NCI-H524 treated with DMSO at 0.1 percent for 48 hours (cell line): ENCODE data around the gene HLA-DRB5.
"Not testable (repeated sequence)": the region's sequence is repeated elsewhere in the genome, so short reads cannot be mapped to it uniquely, and the experiment has no call there.

Experiments used
- DNase-seq: peaks from one replicate; lab custom pipeline; 2025; lab: John Stamatoyannopoulos, UW

The HLA-DRB5 gene

GRCh38 chr6:32529697-32530430 lies at the start of gene HLA-DRB5:
Gene HLA-DRB5 (minus strand): TSS chr6:32530287. CDS start chr6:32530224, 63 bp downstream.
- DNase-seq, result no peak

- DNase-seq, result no peak
Measured at GRCh38 chr6:32578962-32579361, 48.9 kb upstream of the HLA-DRB5 start.

- not testable (repeated sequence) for DNase-seq
Measured at GRCh38 chr6:32577493-32577892, 47.4 kb upstream of the HLA-DRB5 start.

- no peak for DNase-seq
Measured at GRCh38 chr6:32576250-32576649, 46.2 kb upstream of the HLA-DRB5 start.

- DNase-seq, result no peak
Measured at GRCh38 chr6:32570363-32570905, 40.3 kb upstream of the HLA-DRB5 start.

GRCh38 chr6:32568561-32568960 lies 38.5 kb upstream of the HLA-DRB5 start:
- DNase-seq, result no peak

GRCh38 chr6:32566957-32567356 lies 36.9 kb upstream of the HLA-DRB5 start:
- DNase-seq, result no peak

- DNase-seq, result no peak
Measured at GRCh38 chr6:32565511-32565910, 35.4 kb upstream of the HLA-DRB5 start.

- DNase-seq, result no peak
Measured at GRCh38 chr6:32562940-32563339, 32.9 kb upstream of the HLA-DRB5 start.

- no peak for DNase-seq
Measured at GRCh38 chr6:32559747-32560146, 29.7 kb upstream of the HLA-DRB5 start.

- no peak for DNase-seq
Measured at GRCh38 chr6:32558426-32559057, 28.5 kb upstream of the HLA-DRB5 start.

GRCh38 chr6:32554116-32554965 lies 24.3 kb upstream of the HLA-DRB5 start:
- no peak for DNase-seq

- no peak for DNase-seq
Measured at GRCh38 chr6:32553037-32553742, 23.1 kb upstream of the HLA-DRB5 start.

- DNase-seq, result no peak
Measured at GRCh38 chr6:32551410-32551809, 21.3 kb upstream of the HLA-DRB5 start.

- no peak for DNase-seq
Measured at GRCh38 chr6:32539839-32540238, 9.8 kb upstream of the HLA-DRB5 start.

GRCh38 chr6:32530431-32530793 lies 325 bp upstream of the HLA-DRB5 start:
- not testable (repeated sequence) for DNase-seq

GRCh38 chr6:32522302-32523047 lies 7.6 kb downstream of the HLA-DRB5 start:
- DNase-seq, result no peak

- DNase-seq, result no peak
Measured at GRCh38 chr6:32519910-32520258, 10.2 kb downstream of the HLA-DRB5 start.

GRCh38 chr6:32519118-32519909 lies 10.8 kb downstream of the HLA-DRB5 start:
- no peak for DNase-seq

- no peak for DNase-seq
Measured at GRCh38 chr6:32517654-32518445, 12.2 kb downstream of the HLA-DRB5 start.
